ACC112 (cell line): ENCODE results near the gene MRPS14.
"Not testable (repeated sequence)": the region's sequence is repeated elsewhere in the genome, so short reads cannot be mapped to it uniquely, and the experiment has no call there.

Experiments used
- H2AFZ ChIP-seq: fragments of 200-600 bp; sonication (generic); one replicate; pipeline ENCODE4 v1.6.0; 2017; ENCODE audit warnings: antibody characterized with exemption, low read length; ENCODE audit not compliant: unreplicated experiment
- H3K27ac ChIP-seq: fragments of 200-600 bp; sonication (generic); 2 replicates; pipeline ENCODE4 v1.5.1; 2014; ENCODE audit warnings: low read depth, mild to moderate bottlenecking, antibody characterized with exemption, low read length, moderate library complexity
- H3K27me3 ChIP-seq: fragments of 200-600 bp; sonication (generic); 2 replicates; pipeline ENCODE4 v1.6.1; 2014; ENCODE audit warnings: mild to moderate bottlenecking, antibody characterized with exemption, low read length, moderate library complexity, mixed read lengths; ENCODE audit not compliant: insufficient read depth
- H3K36me3 ChIP-seq: fragments of 200-600 bp; sonication (generic); 2 replicates; pipeline ENCODE4 v1.6.1; 2016; ENCODE audit warnings: mild to moderate bottlenecking, antibody characterized with exemption, low read length, moderate library complexity, mixed read lengths; ENCODE audit not compliant: insufficient read depth
- H3K4me1 ChIP-seq: fragments of 200-600 bp; sonication (generic); one replicate; pipeline ENCODE4 v1.6.1; 2016; ENCODE audit warnings: low read length, mixed read lengths; ENCODE audit not compliant: insufficient read depth, unreplicated experiment, control insufficient read depth
- H3K4me3 ChIP-seq: fragments of 200-600 bp; sonication (generic); 2 replicates; pipeline ENCODE4 v1.5.1; 2014; ENCODE audit warnings: mild to moderate bottlenecking, low read depth, low read length
- H3K79me2 ChIP-seq: fragments of 200-600 bp; sonication (generic); one replicate; pipeline ENCODE4 v1.6.0; 2016; ENCODE audit warnings: low read length; ENCODE audit not compliant: control insufficient read depth, unreplicated experiment, insufficient read depth

The MRPS14 gene

GRCh38 chr1:175045519-175045918, 22.3 kb upstream of the MRPS14 start:
- Histone ChIP-seq H2AFZ (no peak overlapping the region), H3K27me3 (peaks cover 44% of the 10 kb centered on the region), H3K27ac (no peak overlapping the region), H3K4me3 (no peak overlapping the region), H3K36me3 (no peaks in the 10 kb centered on the region), H3K4me1 (no peaks in the 10 kb centered on the region), H3K79me2 (no peaks in the 10 kb centered on the region)

- Histone ChIP-seq H3K4me1 (no peaks in the 10 kb centered on the region), H3K27me3 (peaks cover 43% of the 10 kb centered on the region), H2AFZ (no peak overlapping the region), H3K79me2 (no peaks in the 10 kb centered on the region), H3K36me3 (no peaks in the 10 kb centered on the region), H3K4me3 (no peak overlapping the region), H3K27ac (no peak overlapping the region)
Observed at GRCh38 chr1:175045097-175045496, 21.9 kb upstream of the MRPS14 start.

GRCh38 chr1:175044591-175044990, 21.4 kb upstream of the MRPS14 start:
- peaks cover 43% of the 10 kb centered on the region for H3K27me3 ChIP-seq
- not testable (repeated sequence) for H3K79me2 ChIP-seq, H3K36me3 ChIP-seq, H3K4me3 ChIP-seq, H3K27ac ChIP-seq, H2AFZ ChIP-seq, H3K4me1 ChIP-seq

- Histone ChIP-seq H3K79me2 (no peaks in the 10 kb centered on the region), H3K4me3 (no peak overlapping the region), H2AFZ (no peak overlapping the region), H3K27me3 (peaks cover 43% of the 10 kb centered on the region), H3K27ac (no peak overlapping the region), H3K4me1 (no peaks in the 10 kb centered on the region), H3K36me3 (no peaks in the 10 kb centered on the region)
Observed at GRCh38 chr1:175043824-175044223, 20.6 kb upstream of the MRPS14 start.

GRCh38 chr1:175042650-175043049, 19.4 kb upstream of the MRPS14 start:
- no peak overlapping the region for H2AFZ ChIP-seq
- H3K4me3 ChIP-seq: no peak overlapping the region
- H3K36me3 ChIP-seq: no peaks in the 10 kb centered on the region
- H3K79me2 ChIP-seq: no peaks in the 10 kb centered on the region
- H3K4me1 ChIP-seq: no peaks in the 10 kb centered on the region
- peaks cover 45% of the 10 kb centered on the region for H3K27me3 ChIP-seq
- no peak overlapping the region for H3K27ac ChIP-seq

- peaks cover 66% of the 10 kb centered on the region for H3K27me3 ChIP-seq
- no peaks in the 10 kb centered on the region for H3K4me1 ChIP-seq
- no peak overlapping the region for H3K27ac ChIP-seq
- H3K36me3 ChIP-seq: no peaks in the 10 kb centered on the region
- no peak overlapping the region for H2AFZ ChIP-seq
- no peaks in the 10 kb centered on the region for H3K79me2 ChIP-seq
- H3K4me3 ChIP-seq: no peak overlapping the region
Observed at GRCh38 chr1:175040324-175040879, 17.2 kb upstream of the MRPS14 start.

GRCh38 chr1:175037416-175037815, 14.2 kb upstream of the MRPS14 start:
- Histone ChIP-seq H3K4me1 (no peaks in the 10 kb centered on the region), H3K27me3 (peaks cover 46% of the 10 kb centered on the region; the same call in 1 of the 2 replicates), H3K36me3 (no peaks in the 10 kb centered on the region), H2AFZ (no peak overlapping the region), H3K4me3 (no peak overlapping the region), H3K27ac (no peak overlapping the region), H3K79me2 (no peaks in the 10 kb centered on the region)

- Histone ChIP-seq H3K4me1 (no peaks in the 10 kb centered on the region), H3K27me3 (peaks cover 46% of the 10 kb centered on the region; the same call in 1 of the 2 replicates), H3K79me2 (no peaks in the 10 kb centered on the region), H3K4me3 (no peak overlapping the region), H3K27ac (no peak overlapping the region), H2AFZ (no peak overlapping the region), H3K36me3 (no peaks in the 10 kb centered on the region)
Observed at GRCh38 chr1:175036476-175036875, 13.3 kb upstream of the MRPS14 start.

- H3K27me3 ChIP-seq: peaks cover 43% of the 10 kb centered on the region; the same call in 1 of the 2 replicates
- H3K4me1 ChIP-seq: no peaks in the 10 kb centered on the region
- no peak overlapping the region for H3K4me3 ChIP-seq
- no peak overlapping the region for H3K27ac ChIP-seq
- no peak overlapping the region for H2AFZ ChIP-seq
- H3K36me3 ChIP-seq: no peaks in the 10 kb centered on the region
- H3K79me2 ChIP-seq: no peaks in the 10 kb centered on the region
Observed at GRCh38 chr1:175035865-175036264, 12.6 kb upstream of the MRPS14 start.

GRCh38 chr1:175034775-175035174, 11.6 kb upstream of the MRPS14 start:
- Histone ChIP-seq H3K27me3 (peaks cover 38% of the 10 kb centered on the region; the same call in 1 of the 2 replicates), H3K27ac (no peak overlapping the region), H2AFZ (no peak overlapping the region), H3K4me1 (no peaks in the 10 kb centered on the region), H3K36me3 (no peaks in the 10 kb centered on the region), H3K79me2 (no peaks in the 10 kb centered on the region), H3K4me3 (no peak overlapping the region)

- no peaks in the 10 kb centered on the region for H3K79me2 ChIP-seq
- no peaks in the 10 kb centered on the region for H3K4me1 ChIP-seq
- peaks cover 30% of the 10 kb centered on the region; the same call in 1 of the 2 replicates for H3K27me3 ChIP-seq
- no peak overlapping the region for H2AFZ ChIP-seq
- H3K27ac ChIP-seq: no peak overlapping the region
- no peaks in the 10 kb centered on the region for H3K36me3 ChIP-seq
- H3K4me3 ChIP-seq: no peak overlapping the region
Observed at GRCh38 chr1:175033953-175034352, 10.7 kb upstream of the MRPS14 start.
